ENCODE data around the gene VIPR2. TPM values are rescaled to one million over a fixed set of nuclear protein-coding genes. Genes with fewer than 3 reads are reported as not detected.
A peak's percentile ranks its signal among the peaks of the same experiment; 100 is the strongest.

VIPR2 gene
- total RNA-seq, 2 experiments from 2014 or later, result 0.83 to 1.7 TPM

DNA sequence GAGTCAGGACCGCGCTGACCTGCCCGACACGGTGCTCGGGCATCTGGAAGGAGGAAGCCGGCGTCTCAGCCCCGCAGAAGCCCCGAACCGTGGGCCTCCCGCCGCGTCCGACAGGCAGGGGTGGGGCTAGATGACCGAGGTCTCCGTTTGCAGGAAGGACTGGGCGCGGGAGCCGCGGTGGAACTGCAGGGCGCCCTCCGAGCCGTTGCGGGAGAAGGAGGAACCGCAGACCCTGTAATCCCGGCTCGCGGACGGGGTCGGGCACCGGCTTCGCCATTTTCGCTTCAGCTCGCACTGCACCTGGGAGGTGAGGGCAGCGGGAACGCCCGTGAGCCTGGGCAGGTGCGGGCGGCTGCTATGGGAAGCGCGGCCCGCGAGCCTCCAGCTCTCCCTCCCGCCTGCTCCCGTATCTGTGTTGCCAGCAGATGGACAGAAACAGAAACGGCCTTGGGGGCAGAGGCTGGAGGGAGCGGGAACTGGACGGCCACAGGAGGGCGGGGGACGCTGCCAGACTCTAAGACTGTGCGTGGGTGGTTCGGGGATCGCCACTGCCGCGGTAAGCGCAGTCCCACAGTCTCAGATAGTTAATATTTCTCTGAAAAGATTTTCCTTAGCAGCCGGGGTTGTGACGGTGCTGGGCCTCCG lies 114.1 kb downstream of the VIPR2 start:
- Mint-ChIP-seq H3K36me3 (ENCODE audit: low read depth) (no peaks in the 10 kb centered on the region), H3K27ac (no peak overlapping the region), H3K27me3 (ENCODE audit: low read depth) (peaks cover 20% of the 10 kb centered on the region), H3K9me3 (no peaks in the 10 kb centered on the region), H3K4me3 (peak overlapping the region; percentile 29), H3K4me1 (ENCODE audit: low read depth) (peaks cover 15% of the 10 kb centered on the region)
- intact Hi-C loops (cut with micrococcal nuclease), result no loop called here
- no peak for DNase-seq
- CTCF ChIA-PET, result no interaction called here

- Mint-ChIP-seq H3K4me1 (ENCODE audit: low read depth) (peaks cover 15% of the 10 kb centered on the region), H3K27me3 (ENCODE audit: low read depth) (peaks cover 21% of the 10 kb centered on the region), H3K36me3 (ENCODE audit: low read depth) (no peaks in the 10 kb centered on the region), H3K4me3 (no peak overlapping the region), H3K27ac (no peak overlapping the region), H3K9me3 (no peaks in the 10 kb centered on the region)
- DNase-seq, result no peak
- CTCF ChIA-PET, result interaction anchor here (0.6 kb wide), 1 partner anchor 14 kb away, joined by 4 read pairs; no protein-coding TSS in a partner anchor
- intact Hi-C loops (cut with micrococcal nuclease), result no loop called here
Observed at GRCh38 chr7:159028508-159029401, 115.9 kb downstream of the VIPR2 start.

DNA sequence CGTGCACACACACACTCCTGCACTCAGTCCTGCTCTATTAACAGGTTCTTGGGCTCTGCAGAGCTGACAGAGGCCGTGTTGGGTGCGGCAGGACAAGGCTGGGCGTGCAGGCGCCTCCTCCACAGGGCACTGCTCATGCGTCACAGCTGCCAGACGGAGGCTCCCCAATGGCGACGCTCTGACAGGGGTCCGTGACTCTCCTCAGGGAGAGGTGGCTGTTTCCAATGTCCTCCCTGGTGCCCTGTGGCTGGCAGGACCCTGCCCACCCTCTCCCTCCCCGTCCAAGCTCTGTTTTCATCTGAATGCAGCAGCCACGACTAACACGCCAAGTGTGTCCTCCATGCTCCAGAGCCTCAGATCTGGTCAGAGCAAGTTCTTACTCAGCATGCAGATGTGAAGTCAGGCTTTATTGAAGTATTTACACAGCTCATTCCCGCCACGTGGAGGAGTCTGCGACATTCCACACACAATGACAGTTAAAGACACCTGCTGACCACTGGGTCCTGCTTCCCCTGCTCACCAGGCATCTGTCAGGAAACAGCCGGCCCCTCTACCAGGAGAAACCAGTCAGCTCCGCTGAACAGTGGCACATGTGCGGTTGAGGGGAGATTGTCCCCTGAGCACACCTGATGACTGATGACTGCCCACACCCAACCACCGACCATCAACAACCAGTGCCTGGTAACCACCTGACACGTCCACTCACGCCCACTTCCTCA lies 116.7 kb downstream of the VIPR2 start:
- DNase-seq, result peak; percentile 4
- Mint-ChIP-seq H3K4me3 (no peak overlapping the region), H3K36me3 (ENCODE audit: low read depth) (no peaks in the 10 kb centered on the region), H3K27ac (no peak overlapping the region), H3K27me3 (ENCODE audit: low read depth) (peaks cover 21% of the 10 kb centered on the region), H3K9me3 (no peaks in the 10 kb centered on the region), H3K4me1 (ENCODE audit: low read depth) (peaks cover 15% of the 10 kb centered on the region)
- intact Hi-C loops (cut with micrococcal nuclease), result no loop called here
- CTCF ChIA-PET, result no interaction called here

GRCh38 chr7:159027056-159027788 lies 117.4 kb downstream of the VIPR2 start:
- Mint-ChIP-seq H3K27me3 (ENCODE audit: low read depth) (peaks cover 21% of the 10 kb centered on the region), H3K9me3 (no peaks in the 10 kb centered on the region), H3K36me3 (ENCODE audit: low read depth) (no peaks in the 10 kb centered on the region), H3K27ac (no peak overlapping the region), H3K4me3 (no peak overlapping the region), H3K4me1 (ENCODE audit: low read depth) (peaks cover 15% of the 10 kb centered on the region)
- CTCF ChIA-PET, result no interaction called here
- intact Hi-C loops (cut with micrococcal nuclease), result no loop called here
- DNase-seq, result peak; percentile 3

DNA sequence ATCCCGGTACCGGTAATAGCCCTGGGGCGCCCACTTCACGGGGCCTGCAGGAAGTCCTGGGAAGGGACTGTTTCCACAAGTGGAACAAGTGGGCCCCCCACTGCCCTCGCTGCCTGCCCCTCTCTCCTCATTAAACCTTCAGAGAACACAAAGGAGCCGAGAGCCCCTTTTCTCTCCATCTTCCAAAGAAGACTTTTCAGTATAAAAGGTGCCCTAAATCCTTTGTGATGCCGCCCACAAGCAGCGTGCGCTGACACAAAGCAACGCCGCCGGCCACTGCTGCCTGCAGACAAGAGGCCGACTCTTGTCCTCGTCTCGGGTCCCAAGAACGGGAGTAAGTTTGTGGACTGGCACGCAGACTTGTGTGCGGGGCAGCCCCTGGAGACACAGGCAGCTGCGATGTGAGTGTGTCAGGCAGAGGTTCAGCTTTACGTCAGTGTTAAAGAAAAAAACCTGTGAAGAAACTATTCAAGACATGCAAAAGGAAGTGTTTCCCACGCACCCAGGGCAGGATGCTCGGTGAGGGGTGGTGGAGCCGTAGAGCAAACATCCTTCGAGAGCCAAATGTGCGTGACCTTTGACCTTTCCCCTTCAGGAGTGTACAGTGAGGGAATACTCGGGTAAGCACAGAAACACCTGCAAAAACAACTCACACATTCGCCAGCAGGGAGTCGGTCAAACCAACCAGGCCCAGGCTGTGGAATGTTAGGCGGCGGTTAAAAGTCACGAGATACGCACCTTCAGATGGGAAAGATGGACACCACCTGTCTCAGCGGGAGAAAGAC lies 118.2 kb downstream of the VIPR2 start:
- Mint-ChIP-seq H3K4me3 (no peak overlapping the region), H3K36me3 (ENCODE audit: low read depth) (no peaks in the 10 kb centered on the region), H3K4me1 (ENCODE audit: low read depth) (peaks cover 15% of the 10 kb centered on the region), H3K27ac (peak overlapping the region; percentile 41), H3K9me3 (no peaks in the 10 kb centered on the region), H3K27me3 (ENCODE audit: low read depth) (peaks cover 18% of the 10 kb centered on the region)
- peak; percentile 77 for DNase-seq
- intact Hi-C loops (cut with micrococcal nuclease), result loop anchor here (1.0 kb wide), 1 partner anchor 9 kb away; no protein-coding TSS in a partner anchor
- CTCF ChIA-PET, result no interaction called here

DNA sequence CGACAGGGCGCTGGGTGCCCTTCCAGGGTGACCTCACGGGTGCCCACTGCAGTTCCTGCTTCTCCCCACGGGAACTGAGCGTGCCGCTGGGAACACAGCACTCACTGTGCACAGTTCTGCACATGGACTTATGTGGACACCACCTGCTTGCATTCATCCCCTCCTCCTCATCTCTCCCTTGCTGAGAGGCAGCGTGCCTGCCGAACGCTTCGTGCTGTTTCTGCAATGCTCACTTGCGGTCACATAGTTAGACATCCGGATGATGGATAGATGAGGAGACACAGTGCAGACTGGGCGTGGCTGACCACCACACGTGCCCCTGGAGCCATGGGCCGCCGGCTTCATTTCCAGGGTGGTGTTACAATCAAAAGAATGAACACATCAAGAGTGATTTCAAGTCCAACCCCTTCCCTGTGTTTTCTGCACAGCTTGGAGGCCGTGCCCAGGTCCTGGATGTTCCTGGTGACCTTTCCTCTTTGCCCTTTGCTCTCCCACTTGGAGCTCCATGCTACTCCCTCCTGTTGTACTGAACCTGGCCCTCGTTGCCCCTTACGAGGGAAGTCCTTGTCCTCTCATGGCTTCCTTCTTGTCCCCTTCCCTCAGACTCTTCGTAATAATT lies 119.4 kb downstream of the VIPR2 start:
- Mint-ChIP-seq H3K4me3 (no peak overlapping the region), H3K4me1 (ENCODE audit: low read depth) (peaks cover 12% of the 10 kb centered on the region), H3K9me3 (peaks cover 5% of the 10 kb centered on the region), H3K27ac (no peak overlapping the region), H3K27me3 (ENCODE audit: low read depth) (peaks cover 12% of the 10 kb centered on the region), H3K36me3 (ENCODE audit: low read depth) (no peaks in the 10 kb centered on the region)
- CTCF ChIA-PET, result no interaction called here
- DNase-seq, result no peak
- intact Hi-C loops (cut with micrococcal nuclease), result no loop called here

GRCh38 chr7:159024280-159024951 lies 120.3 kb downstream of the VIPR2 start:
- DNase-seq, result no peak
- Mint-ChIP-seq H3K36me3 (ENCODE audit: low read depth) (no peaks in the 10 kb centered on the region), H3K9me3 (peaks cover 6% of the 10 kb centered on the region), H3K4me3 (no peak overlapping the region), H3K4me1 (ENCODE audit: low read depth) (peaks cover 12% of the 10 kb centered on the region), H3K27me3 (ENCODE audit: low read depth) (peaks cover 13% of the 10 kb centered on the region), H3K27ac (no peak overlapping the region)
- CTCF ChIA-PET, result no interaction called here
- intact Hi-C loops (cut with micrococcal nuclease), result no loop called here

- intact Hi-C loops (cut with micrococcal nuclease), result no loop called here
- Mint-ChIP-seq H3K27ac (no peak overlapping the region), H3K36me3 (ENCODE audit: low read depth) (no peaks in the 10 kb centered on the region), H3K4me1 (ENCODE audit: low read depth) (peaks cover 19% of the 10 kb centered on the region), H3K9me3 (peaks cover 6% of the 10 kb centered on the region), H3K27me3 (ENCODE audit: low read depth) (peaks cover 17% of the 10 kb centered on the region), H3K4me3 (no peak overlapping the region)
- CTCF ChIA-PET, result no interaction called here
- DNase-seq, result no peak
Observed at GRCh38 chr7:159023746-159024145, 120.9 kb downstream of the VIPR2 start.

GRCh38 chr7:159023206-159023605 lies 121.5 kb downstream of the VIPR2 start:
- CTCF ChIA-PET, result no interaction called here
- DNase-seq, result no peak
- no peak overlapping the region for H3K4me3 Mint-ChIP-seq
- peaks cover 6% of the 10 kb centered on the region for H3K9me3 Mint-ChIP-seq
- H3K27ac Mint-ChIP-seq, result no peak overlapping the region
- H3K27me3 Mint-ChIP-seq (ENCODE audit: low read depth), result peaks cover 15% of the 10 kb centered on the region
- intact Hi-C loops (cut with micrococcal nuclease), result no loop called here
- no peaks in the 10 kb centered on the region for H3K36me3 Mint-ChIP-seq (ENCODE audit: low read depth)
- H3K4me1 Mint-ChIP-seq (ENCODE audit: low read depth), result peaks cover 23% of the 10 kb centered on the region

DNA sequence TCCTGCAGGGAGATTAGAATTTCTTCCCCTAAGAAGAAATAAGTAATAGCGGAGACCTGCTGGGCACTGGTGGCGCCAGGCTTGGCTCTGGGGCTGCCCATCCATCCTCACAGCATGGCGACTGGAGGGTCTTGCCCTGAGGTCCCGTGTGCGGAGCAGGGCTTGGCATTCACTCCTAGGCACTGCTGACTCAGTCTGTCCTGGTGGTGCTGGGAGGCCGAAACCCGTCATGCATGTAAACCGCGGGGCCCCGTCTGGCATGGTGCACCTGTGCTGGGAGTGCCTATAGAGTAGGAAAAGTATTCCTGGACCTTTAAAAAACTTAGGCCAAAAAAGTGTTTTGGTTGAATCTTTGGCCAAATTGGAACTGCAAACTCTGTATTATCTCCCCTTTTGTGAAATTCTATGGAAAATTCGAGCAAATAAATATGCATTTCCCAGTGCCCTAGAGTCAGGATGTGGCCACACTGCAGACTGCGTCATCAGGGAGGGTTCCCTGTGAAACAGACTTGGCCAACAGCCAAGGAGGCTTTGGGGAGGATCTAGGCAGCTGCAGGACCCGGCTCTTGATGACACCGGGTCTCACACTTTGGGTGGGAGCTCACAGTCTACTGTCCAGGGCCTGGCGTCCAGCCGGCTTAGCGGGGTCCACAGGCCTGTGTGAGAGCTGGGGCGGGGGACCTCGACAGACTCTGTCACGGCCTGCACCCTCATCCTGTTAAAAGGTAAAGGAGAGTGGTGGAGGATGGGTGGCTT lies 122.3 kb downstream of the VIPR2 start:
- Mint-ChIP-seq H3K4me3 (no peak overlapping the region), H3K36me3 (ENCODE audit: low read depth) (no peaks in the 10 kb centered on the region), H3K9me3 (peaks cover 6% of the 10 kb centered on the region), H3K27ac (no peak overlapping the region), H3K27me3 (ENCODE audit: low read depth) (peaks cover 12% of the 10 kb centered on the region), H3K4me1 (ENCODE audit: low read depth) (peaks cover 29% of the 10 kb centered on the region)
- CTCF ChIA-PET, result no interaction called here
- intact Hi-C loops (cut with micrococcal nuclease), result no loop called here
- no peak for DNase-seq
